Epidermal melanocyte (primary cell): ENCODE data around the gene KPNA3.
"Not testable (repeated sequence)": the region's sequence is repeated elsewhere in the genome, so short reads cannot be mapped to it uniquely, and the experiment has no call there.

Experiments used
- DNase-seq: peaks from one replicate; pipeline ENCODE4 v3.0.0; 2011; ENCODE audit warnings: low spot score; ENCODE audit not compliant: insufficient read length

The KPNA3 gene

DNA sequence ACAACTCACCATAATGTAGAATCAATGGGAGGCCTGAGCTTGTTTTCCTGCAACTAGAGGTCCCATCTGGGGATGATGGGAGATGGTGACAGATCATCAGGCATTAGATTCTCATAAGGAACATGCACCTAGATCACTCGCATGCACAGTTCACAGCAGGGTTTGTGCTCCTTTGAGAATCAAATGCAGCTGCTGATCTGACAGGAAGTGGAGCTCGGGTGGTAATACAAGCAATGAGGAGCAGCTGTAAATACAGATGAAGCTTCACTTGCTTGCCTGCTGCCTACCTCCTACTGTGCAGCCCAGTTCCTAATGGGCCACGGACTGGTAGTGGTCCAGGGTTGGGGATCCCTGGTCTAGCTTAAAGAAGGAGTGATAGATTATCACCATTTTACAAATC is 33.0 kb downstream of the KPNA3 start:
- DNase-seq = no peak

DNA sequence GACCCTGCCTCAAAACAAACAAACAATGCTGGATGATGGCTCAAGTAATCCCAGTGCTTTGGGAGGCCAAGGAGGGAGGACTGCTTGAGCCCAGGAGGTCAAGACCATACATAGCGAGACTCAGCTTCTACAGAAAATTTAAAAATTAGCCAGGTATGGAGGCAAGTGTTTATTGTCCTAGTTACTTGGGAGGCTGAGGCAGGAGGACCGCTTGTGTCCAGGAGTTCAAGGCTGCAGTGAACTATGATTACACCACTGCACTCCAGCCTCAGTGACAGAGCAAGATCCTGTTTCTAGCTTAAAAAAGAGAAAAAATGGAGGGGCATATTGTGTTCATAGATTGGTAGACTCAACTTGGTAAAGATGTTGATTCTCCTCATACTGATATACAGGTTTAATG is 36.2 kb downstream of the KPNA3 start:
- no peak for DNase-seq

DNA sequence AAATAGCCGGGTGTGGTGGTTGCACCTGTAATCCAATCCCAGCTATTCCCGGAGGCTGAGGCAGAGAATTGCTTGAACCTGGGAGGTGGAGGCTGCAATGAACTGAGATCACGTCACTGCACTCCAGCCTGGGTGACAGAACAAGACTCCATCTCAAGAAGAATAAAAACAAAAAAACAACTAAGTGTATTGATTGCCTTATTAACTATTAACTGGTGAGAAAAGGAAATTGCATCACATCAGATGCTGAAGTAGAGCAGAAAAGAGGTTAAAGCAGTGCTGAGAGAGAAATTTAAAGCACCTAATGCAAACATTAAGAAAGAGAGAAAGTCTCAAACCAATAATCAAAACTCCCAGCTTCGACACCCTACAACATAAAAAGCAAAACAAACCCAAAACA is 38.3 kb downstream of the KPNA3 start:
- DNase-seq = no peak

GRCh38 chr13:49749848-49750247 is 42.6 kb downstream of the KPNA3 start:
- DNase-seq = no peak

DNA sequence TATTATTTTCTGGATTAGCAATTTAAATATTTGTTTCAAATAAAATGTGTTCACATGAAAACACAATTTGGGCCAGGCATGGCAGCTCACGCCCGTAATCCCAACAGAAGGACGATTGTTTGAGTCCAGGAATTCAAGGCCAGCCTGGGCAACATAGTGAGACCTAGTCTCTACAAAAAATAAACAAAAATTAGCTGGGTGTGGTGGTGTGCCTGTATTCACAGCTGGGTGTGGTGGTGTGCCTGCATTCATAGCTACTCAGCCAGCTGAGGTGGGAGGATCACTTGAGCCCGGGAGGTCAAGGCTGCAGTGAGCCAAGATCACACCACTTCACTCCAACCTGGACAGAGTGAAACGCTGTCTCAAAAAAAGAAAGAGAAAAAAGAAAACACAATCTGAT is 46.4 kb downstream of the KPNA3 start:
- DNase-seq = no peak

DNA sequence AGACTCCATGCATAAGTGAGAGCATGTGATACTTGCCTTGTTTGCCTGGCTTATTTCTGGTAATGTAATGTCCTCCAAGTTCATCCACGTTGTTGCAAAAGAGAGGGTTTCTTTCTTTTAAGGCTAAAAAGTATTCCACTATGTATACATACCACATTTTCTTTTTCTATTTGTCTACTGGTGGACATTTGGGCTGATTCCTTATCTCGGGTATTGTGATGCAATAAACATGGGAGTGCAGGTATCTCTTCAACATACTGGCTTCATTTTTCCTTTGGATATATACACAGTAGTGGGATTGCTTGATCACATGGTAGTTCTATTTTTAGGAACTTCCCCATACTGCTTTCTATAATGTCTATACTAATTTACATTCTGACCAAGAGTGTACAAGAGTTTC is 51.6 kb downstream of the KPNA3 start:
- no peak for DNase-seq

- no peak for DNase-seq
These were observed 52.8 kb downstream of the KPNA3 start for GRCh38 chr13:49739498-49740187.

- DNase-seq = no peak
These were observed 59.1 kb downstream of the KPNA3 start for GRCh38 chr13:49733181-49733951.

DNA sequence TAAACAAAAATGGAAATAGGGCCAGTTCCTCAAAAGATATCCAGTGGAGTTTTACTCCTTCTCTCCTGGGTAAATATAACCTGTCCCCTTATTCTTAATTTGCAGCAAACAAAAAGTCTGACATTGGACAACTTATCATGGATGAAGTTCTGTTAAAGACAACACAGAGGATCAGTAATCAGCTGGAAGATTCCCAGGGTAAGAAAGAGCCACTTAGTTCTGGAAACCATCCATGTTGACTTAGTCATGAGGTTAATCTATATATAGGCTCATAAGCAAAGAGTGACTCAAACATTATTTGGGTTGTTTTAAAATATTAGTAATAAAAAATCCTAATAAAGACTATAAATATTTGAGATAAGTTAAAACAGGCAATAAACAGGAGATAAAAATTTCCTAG is 60.7 kb downstream of the KPNA3 start:
- no peak for DNase-seq

DNA sequence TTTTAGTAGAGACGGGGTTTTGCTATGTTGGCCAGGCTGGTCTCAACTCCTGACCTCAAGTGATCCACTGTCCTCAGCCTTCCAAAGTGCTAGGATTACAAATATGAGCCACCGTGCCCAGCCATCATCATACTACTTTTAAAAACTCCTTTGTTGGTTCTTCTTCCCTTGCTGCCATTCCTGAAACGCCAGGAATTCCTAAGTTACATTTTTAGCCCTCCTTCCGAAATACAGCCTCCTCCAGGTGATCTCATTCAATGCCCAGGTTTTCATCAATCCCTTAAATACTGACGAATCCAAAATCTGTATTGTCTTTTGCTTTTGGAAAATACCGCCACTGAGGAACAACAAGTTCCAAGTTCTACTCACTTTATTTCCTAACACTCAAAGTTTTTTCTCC is 75.9 kb downstream of the KPNA3 start:
- no peak for DNase-seq

- no peak for DNase-seq
These were observed 77.7 kb downstream of the KPNA3 start for GRCh38 chr13:49714757-49715156.

DNA sequence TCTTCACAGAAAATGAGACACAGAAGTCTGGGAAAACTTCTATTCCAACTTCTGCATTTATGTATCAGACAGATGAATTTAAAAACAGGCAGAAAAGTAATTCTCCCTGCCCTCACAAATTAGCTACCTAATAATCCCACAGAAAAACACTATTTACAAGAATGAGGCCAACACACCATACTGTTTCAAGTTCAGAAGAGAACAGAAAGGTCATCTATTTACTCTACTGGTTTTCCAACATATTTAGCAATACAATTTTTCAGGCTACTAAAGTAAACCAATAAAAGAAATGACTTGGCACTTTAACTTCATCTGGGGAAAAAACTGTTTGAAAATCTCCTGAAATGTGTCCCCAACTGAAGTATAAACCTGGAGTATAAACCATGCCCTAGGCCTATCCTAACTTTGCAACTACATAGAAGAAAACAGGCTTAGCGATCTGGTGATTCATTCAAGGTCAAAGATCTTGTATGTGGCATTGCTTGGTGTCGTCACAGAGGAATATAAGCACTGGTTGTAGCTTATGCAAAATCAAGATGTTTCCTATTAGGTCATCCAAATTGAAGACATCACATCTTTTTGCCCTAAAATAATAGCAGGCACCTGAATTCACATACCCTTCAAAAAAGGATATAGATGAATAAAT is 81.1 kb downstream of the KPNA3 start:
- no peak for DNase-seq

- not testable (repeated sequence) for DNase-seq
These were observed 88.2 kb downstream of the KPNA3 start for GRCh38 chr13:49704264-49704663.

GRCh38 chr13:49701491-49701890 is 91.0 kb downstream of the KPNA3 start:
- no peak for DNase-seq

DNA sequence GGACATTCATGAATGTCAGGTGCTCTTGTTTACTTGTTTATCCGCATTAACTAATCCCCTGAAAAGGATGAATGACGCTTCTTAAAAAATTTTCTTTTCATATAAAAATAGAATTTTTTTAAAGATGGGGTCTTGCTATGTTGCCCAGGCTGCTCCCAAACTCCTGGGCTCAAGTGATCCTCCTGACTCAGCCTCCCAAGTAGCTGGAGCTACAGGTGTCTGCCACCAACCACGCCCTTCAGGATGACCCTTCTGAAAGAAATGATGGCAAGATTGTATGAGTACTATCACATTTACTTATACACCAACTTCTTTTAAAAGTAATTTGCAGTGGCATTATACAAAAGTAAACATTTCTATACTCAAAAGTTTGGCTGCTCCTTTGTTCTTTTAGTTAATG is 95.0 kb downstream of the KPNA3 start:
- no peak for DNase-seq

DNA sequence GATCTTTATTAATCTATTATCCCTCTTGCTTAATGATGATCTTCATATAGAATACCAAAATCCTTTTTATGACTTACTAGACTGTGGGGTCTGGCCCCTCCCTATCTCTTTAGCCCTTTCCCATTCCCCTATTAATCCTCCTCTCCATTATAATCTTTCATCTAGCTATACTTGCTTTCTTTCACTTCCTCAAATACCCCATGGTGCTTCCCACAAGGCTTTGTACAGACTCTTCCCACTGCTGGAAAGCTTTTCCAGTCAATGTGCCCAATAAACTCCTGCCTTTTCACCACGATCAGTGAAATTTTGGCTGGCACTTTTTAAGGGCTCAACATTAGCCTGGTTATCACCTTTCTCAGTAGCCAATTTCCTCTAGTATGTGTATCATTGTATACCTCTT is 98.0 kb downstream of the KPNA3 start:
- no peak for DNase-seq

DNA sequence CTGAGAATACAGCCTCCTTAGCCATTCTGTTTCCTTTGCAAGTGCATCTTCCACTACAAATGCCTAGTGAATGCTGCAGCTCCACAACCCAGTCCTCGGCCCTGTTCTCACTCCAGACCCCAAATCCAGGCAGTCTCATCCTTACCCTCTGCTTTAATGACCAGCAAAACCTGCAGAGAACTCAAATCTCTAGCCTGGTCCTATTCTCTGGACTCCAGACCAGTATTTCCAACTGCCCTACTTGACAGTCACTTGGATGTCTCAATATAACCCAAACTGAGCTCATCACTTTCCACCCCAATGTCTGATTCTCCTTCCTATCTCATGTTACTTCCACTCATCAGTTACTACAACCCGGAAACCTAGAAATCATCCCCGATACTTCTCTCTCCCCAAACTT is 98.6 kb downstream of the KPNA3 start:
- DNase-seq = no peak

DNA sequence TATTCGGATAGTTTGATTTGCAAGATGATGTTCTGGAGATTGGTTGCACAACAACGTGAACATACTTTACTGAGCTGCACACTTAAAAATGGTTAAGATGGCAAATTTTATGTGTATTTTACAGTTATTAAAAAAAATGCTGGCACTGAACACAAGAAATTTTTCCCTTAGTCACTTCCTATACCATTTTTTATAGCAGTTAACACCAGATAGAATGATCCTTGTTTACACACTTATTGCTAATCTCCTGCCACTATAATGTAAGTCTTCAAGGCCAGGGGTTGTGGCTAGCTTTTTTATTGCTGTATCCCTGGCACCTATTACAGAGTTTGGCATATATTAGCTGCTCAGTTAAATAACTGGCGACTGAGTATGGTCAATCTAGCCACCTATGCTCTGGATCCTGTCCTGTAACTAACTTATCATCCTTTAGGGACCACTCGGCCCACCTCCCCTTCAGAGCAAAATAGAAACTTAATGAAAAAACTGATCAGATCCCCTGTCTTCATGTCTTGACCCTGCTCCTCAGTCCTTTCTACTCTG is 99.2 kb downstream of the KPNA3 start:
- no peak for DNase-seq

GRCh38 chr13:49690995-49691784 is 101.3 kb downstream of the KPNA3 start, which contains the start of gene EBPL:
TSS of gene EBPL (minus strand) at chr13:49691486. CDS start at chr13:49691424, 62 bp downstream.
- DNase-seq = peak; percentile 87

DNA sequence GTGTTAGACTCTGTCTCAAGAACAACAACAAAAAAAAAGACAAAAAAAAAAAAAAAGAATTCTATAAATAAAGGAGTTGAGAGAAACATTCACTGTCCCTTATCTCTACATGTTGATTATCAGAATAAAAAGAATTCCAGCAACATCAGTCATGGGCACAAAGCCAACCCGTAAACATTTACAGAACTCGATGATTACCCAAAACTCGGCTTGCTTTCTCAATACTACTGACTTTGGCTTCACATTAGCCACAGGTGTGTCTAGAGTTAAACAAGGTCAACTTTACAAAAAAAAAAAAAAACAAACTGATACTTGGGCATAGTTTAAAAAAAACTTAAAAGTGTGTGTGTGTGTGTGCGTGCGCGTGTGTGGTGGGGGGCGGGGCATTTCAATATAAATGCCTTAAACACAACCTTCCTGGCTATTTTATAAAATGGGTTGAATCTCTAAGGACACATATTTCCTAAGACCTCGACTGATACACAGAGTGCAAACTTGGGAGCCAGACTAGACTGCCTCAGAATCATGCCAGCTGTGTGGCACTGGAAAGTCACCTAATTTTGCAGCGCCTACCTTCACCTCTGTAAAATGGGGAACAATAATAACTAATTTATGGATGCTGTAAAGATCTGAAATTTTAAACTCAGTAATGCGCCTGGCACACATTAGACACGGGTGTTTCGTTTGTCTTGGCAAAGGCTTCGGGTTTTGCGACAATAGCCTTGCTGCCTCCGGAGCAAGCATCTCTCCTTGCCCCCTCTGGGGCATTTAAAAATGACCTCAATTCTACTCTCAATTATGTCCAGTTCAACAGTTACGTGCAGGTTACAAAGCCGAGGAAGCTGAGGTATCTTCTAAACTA is 102.1 kb downstream of the KPNA3 start:
- DNase-seq = no peak
